NCI-H1417 (cell line): Measurements from ENCODE around the gene ARHGEF12.

Experiments used
- DNase-seq, 3 experiments: peaks; one replicate each; lab custom pipeline; 2025; lab: John Stamatoyannopoulos, UW

ARHGEF12 gene

DNA sequence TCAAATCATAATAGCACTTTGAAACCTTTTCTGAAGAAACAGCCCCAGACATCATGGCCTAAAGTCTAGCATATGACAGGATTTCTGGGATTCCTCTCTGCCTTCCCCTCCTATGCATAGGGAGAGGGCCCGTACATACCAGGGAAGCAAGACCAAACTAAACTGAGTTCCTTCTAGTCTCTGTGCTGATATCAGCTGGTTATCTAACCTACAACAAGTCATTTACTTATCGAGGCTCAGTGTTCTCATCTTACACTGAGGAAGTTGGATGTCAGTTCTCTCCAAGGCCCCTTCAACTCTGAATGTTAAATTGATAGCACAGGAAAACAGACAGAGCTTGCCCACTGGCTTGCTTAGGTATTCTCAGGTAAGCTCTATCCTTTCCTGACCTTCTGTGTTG lies 158.4 kb downstream of the ARHGEF12 start:
- DNase-seq: no peak

DNA sequence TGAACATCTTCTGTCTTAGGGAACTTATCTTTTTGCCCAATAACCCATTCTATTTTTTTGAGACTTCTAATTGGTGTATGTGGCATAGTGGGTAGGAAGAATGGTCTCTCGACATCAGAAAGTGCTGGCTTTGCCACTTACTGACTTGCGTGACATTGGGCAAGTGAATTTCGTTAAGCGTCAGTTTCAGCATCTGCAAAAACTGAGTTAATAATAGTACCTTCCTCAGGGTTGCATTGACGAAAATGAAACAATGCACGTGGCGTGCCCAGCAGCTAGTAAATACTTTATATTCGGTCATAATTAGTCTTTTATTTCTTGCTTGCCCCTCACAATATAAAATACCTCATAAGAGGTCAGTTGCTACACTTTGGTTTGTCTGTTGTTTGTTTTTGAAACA lies 162.9 kb downstream of the ARHGEF12 start:
- no peak for DNase-seq

DNA sequence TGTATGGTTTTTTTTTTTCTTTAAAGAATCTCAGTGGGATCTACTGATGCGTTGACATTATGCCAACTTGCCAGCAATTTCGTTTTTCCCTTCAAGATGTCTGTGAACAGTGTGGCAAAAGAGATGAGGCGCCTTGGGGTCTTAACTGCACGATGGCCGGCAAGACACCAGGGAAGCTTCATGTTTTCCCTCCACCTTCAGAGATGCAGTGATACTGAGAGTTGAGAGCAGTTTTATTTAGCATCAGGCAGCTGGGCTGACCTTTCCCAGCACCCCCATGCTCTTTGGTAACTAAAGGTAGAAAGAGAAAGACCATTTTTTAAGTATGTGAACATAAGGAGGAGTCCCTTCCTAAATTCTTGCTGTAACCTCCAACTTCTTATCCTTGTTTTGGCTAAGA lies 163.6 kb downstream of the ARHGEF12 start:
- no peak for DNase-seq

DNA sequence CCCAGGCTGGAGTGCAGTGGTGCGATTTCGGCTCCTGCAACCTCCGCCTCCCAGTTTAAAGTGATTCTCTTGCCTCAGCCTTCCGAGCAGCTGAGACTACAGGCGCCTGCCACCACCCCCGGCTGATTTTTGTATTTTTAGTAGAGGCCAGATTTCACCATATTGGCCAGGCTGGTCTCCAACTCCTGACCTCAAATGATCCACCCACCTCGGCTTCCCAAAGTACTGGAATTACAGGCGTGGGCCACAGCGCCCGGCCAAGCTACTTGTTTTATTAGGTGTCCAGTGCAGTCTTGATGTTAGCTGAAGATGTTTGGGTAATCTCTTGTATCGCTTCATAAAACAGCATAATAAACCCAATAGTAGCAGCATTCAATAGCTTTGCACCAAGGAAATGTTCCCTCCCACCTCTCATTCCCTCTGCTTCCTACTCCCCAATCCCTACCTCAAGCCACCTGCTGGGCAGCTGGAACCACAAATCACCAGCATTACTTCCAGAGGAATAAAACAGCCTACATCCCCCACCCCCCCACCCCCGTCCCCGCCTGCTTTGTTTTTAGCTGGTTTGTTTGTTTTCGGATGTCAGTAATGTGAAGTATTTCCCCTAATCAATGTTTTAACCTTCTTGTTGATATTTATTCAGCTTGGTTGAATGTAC lies 164.3 kb downstream of the ARHGEF12 start:
- peak in 2 of 3 experiments; percentile 30 to 58 for DNase-seq

DNA sequence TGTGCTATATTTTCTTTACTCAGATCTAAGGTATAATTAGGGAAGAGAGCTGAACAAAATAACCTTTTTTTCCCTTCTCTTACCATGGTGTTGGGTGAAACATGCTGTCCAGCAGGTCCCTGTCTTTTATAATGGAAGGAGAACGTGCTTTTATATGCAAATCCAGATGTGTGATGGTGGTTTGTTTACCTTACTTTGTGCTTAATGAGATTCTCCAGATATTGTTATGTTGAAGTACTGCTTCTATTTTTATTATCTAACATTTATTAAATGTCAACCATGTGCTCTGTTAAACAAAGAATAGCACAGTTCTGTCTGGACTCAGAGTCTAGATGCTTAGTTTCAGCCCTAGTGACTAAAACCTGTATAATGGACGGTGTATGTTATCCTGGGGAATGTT lies 165.2 kb downstream of the ARHGEF12 start:
- peak in 2 of 3 experiments; percentile 23 to 68 for DNase-seq

DNA sequence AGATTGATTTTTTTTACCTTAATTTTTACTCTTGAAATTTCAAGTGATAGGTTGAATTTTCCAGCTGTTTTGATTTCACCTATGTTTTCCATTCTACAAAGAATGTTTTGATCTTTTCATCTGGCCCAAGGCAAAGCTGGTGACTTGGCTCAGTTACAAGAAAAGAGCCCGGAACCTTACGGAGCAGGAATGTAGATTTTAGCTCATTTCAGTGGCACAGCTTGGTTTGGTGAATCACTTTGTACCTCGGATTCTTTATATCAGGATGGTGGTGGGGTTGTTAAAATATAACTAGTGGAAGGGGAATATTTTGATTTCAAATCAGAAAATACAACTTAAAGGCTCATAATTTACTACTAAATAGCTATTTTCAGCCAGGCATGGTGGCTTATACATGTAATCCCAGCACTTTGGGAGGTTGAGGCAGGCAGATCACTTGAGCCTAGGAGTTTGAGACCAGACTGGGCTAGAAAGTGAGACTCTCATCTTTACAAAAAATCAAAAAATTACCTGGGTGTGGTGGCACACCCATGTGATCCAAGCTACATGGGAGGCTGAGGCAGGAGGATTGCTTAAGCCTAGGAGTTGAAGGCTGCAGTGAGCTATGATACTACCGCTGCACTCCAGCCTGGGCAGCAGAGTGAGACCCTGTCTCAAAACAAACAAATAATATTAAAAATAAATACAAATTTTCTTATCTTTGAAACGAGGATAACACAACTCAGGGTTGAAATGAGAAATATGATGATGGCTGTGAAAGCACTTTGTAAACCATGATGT lies 166.0 kb downstream of the ARHGEF12 start:
- no peak for DNase-seq

DNA sequence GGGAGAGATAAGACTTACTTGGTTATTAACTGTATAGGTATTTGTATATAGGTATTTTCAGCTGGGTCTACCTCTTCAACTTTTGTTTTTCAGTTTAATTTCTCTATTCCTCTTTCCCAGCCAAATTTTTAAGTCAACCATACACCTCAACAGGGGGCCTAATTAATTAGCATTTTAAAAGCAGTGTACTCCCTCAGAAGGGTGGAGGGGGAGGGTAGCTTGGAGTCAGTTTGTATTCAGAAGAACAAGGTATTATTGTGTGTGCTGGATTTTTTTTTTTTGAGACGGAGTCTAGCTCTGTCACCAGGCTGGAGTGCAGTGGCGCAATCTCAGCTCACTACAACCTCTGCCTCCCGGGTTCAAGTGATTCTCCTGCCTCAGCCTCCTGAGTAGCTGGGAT lies 167.3 kb downstream of the ARHGEF12 start:
- peak in 2 of 3 experiments; percentile 30 to 52 for DNase-seq

DNA sequence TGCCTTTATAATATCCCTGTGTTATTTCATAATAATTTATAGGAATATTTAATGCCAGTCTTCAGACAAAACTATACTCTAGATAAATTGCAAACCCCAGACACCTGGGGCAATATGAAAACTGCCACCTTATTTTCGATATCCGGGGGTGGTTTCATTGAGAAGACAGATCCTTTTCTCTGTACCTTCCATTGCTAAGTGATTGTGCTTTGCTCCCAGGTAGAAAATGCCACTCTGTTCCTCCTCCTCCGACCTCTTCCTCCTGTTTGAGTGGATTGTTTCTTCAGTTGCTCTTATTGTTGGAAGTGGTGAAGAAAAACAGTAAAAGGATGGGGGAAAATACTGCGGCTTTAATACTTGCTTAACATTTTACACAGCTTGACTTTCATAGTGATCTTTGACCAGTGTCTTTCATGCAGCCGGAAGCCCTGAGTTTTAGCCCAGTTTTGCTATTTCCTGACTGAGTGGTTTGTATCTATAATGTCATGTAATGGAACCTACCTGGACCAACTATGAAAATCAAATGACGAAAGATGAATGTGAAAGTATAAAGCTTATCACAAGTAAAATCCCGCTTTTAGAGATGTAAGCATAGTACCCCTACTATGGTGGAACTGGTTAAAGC lies 169.7 kb downstream of the ARHGEF12 start:
- no peak for DNase-seq

DNA sequence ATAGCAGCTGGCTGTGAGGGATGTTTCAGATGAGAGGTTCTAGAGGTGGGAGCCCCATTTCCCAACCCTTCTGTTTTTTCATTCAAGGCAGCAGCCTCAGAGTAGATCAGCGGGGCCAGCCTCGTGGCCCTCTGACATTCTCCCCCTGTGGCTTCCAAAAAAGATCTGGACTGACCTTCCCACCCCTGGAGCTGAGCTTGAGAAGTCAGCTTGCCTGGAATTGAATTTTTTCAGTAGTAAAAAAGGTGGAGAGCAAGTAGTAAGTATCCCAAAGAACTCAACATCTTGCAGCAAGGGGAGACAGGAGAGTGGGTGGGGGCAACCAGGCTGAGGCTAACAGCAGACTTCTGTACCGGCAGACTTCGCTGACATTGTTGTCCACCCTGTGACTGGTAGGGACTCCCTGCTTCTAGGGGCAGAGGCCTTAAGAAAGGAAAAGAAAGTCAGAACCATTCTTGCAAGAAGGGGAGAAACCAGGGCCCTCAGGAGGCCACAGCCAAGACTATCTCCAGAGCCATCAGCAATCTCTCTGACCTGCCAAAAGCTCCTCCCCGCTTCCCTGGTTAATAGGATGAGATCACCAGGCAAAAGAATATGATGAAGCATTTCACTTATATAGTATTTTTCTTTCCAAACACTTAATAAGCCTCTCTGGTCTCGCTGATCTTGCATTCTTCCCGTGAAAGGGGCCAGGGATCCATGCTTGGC lies 173.3 kb downstream of the ARHGEF12 start:
- DNase-seq: no peak

DNA sequence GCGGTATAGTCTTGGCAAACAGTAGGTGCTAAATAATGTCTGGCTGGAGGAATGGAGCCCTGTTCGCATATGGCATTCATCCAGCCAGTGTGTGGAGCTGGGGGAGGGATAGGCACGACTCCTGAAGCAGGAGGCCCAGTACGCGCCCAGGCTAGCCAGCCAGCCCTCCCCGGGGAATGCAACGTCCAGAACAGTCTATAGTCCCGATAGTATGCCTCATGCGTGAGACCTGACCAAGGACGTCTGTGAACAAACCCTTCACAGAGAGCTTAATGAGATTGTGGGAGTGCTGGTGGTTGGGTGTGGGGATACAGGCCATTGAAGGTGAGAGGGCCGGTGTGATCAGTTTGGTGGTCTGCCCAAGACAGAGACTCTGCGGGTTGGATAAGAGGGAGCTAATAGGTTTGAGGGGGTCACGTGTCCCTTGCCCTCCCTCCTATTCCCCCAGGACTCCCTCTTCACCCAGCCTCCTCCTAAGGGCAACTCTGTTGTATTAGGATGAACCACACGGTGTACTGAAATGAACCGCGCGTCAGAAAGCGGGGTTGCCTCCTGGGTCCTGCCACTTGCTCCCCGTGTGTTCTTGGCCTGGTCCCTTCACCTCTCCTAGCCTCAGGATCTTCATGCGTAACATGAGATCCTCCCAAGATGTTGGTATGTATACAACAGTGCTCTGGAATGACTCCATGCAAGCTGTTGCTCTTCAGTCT lies 174.3 kb downstream of the ARHGEF12 start:
- DNase-seq: no peak

DNA sequence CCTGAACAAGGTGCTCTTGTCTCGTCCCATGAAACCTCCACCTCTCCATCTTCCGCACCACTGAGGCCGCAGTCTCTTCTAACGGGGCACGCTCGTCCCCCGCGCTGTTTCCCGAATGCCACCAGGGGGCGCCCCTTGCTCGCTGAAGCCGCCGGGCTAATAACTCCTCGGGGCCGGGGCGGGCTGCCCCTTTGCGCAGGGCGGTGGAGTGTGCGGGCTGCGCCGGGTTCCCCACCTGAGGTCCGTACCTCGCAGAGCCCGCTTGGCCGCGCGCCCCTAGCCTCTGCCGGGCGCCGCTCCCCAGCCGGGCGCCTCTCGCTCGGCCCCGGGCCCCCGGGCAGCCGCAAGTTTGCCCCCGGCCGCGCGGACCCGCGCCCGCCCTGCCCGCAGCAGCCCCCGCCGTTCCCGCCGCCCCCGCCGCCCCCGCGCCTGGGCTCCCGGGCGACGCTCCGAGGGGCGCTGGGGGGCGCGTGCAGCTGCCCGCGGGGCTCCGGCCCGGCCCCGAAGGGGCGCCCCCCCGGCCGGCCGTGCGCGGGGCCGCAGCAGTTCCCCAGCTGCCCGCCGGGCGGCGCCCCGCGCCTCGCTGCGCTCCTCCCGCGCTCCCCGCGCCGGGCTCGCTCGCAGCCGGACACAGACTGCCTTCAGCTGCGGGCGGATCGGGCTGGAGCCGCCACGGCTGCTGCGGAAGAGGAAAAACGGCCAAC lies 175.1 kb downstream of the ARHGEF12 start, which contains the start of gene GRIK4:
Gene GRIK4, plus strand, starts transcription at position 633 of the 704 bp plus-strand sequence. CDS start 148,571 bp downstream, outside the sequence.
- peak; percentile 81 to 92 (median 86) for DNase-seq

DNA sequence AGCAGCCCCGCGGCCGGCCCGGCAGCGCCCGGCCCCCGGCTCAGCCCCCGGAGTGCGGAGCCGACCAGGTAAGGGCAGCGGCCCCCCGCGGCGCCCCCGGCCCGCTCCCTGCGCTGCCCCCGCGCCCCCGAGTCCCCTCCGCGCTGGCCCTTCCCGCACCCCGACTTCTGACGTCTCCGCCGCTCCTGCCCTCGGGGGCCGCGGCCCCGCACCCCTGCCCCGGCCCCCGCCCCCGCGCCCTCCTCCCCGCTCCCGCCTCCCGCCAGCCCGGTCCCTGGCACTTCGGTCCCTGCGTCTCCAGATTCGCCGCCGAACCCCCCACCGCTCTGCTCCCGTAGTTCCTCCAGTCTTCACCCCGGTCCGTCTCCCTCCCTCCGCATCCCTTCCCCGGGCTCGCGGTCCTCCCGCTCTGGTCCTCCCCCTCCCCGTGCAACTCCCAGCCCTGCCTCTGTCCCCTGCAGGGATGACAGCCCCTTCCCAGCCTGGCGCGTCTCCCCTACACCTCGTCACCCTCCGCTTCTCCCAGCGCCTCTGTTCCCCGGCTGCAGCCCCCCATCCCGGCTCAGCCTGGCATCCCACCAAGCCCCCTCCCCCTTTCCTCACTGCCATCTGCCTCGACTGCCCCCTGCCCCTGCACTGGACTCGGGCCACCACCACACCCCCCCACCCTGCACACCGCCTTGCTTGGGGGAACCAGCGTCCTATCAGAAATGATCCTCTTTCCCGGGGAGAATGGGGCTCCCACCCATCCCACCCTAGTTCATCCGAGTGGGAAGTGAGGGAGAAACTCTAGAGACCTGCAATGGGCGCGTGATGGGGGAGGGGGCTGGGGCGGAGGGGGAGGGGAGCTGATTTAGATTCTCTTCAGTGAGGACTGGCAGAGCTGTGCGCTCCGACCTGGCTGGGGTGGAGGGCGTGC lies 175.9 kb downstream of the ARHGEF12 start:
- peak in 1 of 3 experiments; percentile 31 for DNase-seq

DNA sequence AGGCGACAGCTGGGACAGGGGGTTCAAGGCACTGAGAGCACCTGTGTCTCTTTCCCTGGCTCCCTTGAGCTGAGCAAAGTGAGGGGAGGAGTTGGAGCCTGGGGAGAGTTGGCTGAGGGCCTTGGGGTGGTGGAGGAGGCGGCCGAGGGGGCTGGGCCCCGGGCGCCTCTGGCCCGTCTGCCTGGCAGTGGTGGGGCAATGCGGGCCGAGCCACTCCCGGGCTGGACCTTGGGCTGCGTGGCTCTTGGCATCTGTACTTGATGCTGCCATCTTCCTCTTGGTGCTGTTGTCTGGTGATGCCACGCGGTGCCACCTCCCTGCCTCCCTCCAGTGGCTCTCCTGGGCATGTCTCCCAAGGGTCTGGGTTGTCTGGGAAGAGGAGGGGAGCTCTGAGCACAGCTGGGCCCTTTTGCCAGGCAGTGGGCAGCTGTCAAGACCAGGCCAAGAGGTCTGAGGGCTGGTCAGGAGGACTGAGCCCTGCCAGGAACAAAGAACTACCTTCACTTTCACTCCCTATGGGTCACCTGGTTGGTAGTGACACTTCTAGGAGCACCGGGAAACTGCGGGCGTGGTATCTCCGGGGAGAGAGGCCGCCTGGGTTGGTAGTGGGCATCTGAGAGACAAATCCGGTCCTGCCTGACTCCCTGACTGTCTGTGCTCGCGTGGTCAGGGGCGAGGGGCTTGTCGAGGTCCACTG lies 176.7 kb downstream of the ARHGEF12 start:
- peak in 1 of 3 experiments; percentile 41 for DNase-seq

DNA sequence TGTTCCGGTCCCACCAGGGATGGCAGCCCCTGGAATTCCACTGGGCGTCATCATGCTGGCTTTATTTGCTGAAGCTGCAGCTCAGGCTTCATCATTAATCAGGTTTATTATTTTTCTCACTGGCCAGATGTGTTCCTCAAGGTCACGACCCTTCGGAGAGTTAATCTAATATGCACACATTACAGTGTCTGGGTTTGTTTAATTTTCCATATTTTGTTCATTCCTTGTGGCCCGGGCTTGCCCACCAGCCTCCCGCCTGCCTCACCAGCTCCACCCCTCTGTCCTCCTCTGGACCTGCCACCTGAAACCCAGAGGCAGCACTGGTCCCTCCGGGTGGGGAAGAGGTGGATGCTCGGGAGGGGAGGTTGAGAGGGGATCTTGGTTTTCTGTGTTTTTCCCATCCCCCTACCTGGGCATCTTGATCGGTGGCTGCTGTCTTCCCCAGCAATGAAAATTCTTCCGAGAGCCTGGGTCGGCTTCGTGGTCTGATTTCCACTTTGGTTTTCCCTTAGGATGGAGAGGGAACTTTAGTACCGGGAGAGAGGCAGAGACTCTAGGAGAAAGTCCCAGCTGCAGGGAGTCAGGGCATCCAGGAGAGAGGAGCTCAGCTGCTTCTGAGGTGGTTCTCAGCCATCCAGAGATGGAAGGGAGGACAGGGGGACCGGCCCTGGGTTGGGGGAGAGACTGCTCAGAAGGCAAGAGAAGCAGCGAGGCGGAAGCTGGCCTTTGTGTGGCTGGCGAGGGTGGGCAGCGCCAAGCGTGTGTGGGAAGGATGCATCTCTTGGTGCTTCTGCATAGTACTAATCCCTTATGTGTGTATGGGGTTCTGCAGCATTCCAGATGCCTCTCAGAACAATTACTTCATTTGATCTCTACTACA lies 177.5 kb downstream of the ARHGEF12 start:
- DNase-seq: no peak

DNA sequence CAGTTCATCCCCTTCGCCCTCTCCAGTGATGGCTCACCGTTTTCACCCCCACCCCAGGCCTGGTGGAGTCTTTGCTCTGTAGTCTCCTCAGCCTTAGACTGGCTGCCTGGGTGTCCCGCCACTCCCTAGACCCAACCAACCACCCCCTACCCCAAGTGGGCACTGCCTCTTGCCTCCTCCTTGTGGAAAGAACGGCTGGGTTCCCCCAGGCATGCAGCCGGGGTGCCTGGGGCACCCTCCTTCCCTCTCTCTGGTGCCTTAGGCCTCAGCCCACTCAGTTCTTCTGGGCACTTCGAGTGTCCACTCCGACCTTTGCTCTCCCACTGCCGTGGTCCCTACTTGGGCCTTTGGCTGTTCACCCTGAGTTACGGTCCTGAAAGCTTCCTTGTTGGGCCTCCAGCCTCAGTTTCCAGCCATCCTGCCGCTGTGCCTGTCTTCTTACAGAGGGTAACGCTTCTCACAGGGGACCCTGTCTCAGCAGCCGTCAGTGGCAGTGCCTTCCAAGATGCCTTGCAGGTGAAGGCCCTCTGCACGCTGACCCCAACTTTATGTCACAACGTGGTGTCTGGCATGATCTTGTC lies 178.4 kb downstream of the ARHGEF12 start:
- DNase-seq: no peak

DNA sequence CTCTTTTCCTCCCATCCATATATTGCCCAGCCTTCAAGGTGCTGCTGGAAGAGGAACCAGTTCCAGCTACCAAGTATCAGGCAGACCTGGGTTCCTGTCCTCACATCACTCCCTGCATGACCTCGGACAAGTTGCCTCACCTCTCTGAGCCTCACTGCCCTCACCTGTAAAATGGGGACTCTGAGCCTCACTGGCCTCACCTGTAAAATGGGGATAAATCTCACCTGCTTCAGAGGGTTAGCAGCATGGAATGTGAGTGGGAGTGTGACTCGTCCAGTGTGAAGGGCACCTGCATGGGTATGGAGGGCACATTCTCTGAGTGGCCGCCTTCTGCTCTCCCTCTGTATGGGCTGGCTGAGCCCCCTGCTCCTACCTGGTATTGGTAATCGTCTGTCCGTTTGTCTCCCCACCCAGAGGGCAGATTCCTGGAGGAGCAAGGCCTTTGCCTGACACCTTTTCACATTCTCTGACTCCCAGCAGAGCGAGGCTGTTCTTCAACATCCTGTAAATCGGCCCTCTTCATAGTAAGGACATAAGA lies 179.0 kb downstream of the ARHGEF12 start:
- DNase-seq: no peak
